Prostate gland (tissue), 2 donors: ENCODE data around the gene HSH2D. TPM values are rescaled to one million over a fixed set of nuclear protein-coding genes. Genes with fewer than 3 reads are reported as not detected.

Experiments
- DNase-seq: peaks from one replicate; pipeline ENCODE4 v3.0.0-alpha.2; 2019; ENCODE audit warnings: low spot score
- H3K27ac ChIP-seq, 2 donors: fragments of 200-600 bp; sonication (generic); 2 replicates each; pipeline ENCODE4 v1.5.1; 2017 to 2019
- H3K27me3 ChIP-seq: fragments of 200-600 bp; sonication (generic); replicated peaks from 2 replicates; pipeline ENCODE4 v1.5.1; 2019; ENCODE audit not compliant: insufficient read depth
- H3K36me3 ChIP-seq, 2 donors: fragments of 200-600 bp; sonication (generic); 1 replicate in 1 of 2; 2 replicates in 1 of 2; pipeline versions ENCODE4 v1.5.1 to v1.8.1; 2017 to 2019
- H3K4me1 ChIP-seq: fragments of 200-600 bp; sonication (generic); replicated peaks from 2 replicates; pipeline ENCODE4 v1.5.1; 2019
- H3K4me3 ChIP-seq, 2 donors: fragments of 200-600 bp; sonication (generic); 2 replicates each; pipeline ENCODE4 v1.5.1; 2017 to 2019
- H3K9me3 ChIP-seq: fragments of 200-600 bp; sonication (generic); 2 replicates; pipeline ENCODE4 v1.5.1; 2017
- CTCF ChIP-seq, 4 experiments: fragments of 200-600 bp in 2 of 4; fragments of 450-650 bp in 2 of 4; sonication (generic) in 2 of 4; IDR thresholded peaks; 1 replicate in 3 of 4; 2 replicates in 1 of 4; pipeline ENCODE4 v1.5.1; 2016 to 2019; ENCODE audit warnings: antibody characterized with exemption in 4 of 4, mild to moderate bottlenecking in 2 of 4, moderate library complexity in 2 of 4
- POLR2A ChIP-seq: fragments of 450-650 bp; IDR thresholded peaks from one replicate; pipeline ENCODE4 v1.6.1; 2016; ENCODE audit warnings: antibody characterized with exemption, mild to moderate bottlenecking
- POLR2AphosphoS5 ChIP-seq: sonication (generic); formaldehyde crosslinking; IDR thresholded peaks from one replicate; pipeline ENCODE4 v1.6.1; 2017; ENCODE audit warnings: antibody characterized with exemption
- WGBS: methylation state at CpG from one replicate; pipeline ENCODE4 v1.1.5; 2018; 5-methylcytosine and 5-hydroxymethylcytosine counted together
- intact Hi-C: fragments of 100-400 bp; cut with DNase I; formaldehyde crosslinking; loops from one replicate; pipeline ENCODE4 v1.14.2; 2022
- total RNA-seq, 2 donors: library from RNA; depleted of rRNA; stranded (reverse); fragments of >200 nt; gene quantifications; one replicate each; pipeline ENCODE4 v1.1.0, GENCODE V29; 2016

HSH2D gene
- total RNA-seq, 2 donors from 2014 or later = 12.6 to 13.5 TPM

DNA sequence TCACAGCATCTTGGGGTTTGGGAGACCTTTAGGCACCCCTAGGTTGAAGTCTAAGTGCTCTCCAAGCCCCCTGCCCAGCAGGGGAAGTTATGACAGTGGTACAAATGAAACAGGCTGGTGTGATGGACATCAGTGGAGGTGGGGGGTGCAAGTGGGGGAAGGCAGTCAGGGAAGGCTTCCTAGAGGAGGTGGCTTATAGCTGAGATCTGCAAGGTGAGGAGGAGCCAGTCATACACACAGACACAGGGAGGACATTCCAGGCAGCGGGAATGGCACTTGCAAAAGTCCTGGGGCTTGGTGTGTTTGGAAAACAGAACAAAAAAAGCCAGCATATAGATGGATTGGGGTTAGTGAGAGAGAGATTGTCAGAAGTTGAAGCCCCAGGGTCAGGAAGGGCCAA, 11.6 kb downstream of the HSH2D start:
- H3K27ac ChIP-seq = no peak overlapping the region
- H3K4me3 ChIP-seq = no peak overlapping the region
- H3K36me3 ChIP-seq = no peaks in the 10 kb centered on the region
- no peaks in the 10 kb centered on the region for H3K4me1 ChIP-seq
- no peak for DNase-seq
- no peaks in the 10 kb centered on the region for H3K27me3 ChIP-seq
- no peaks in the 10 kb centered on the region for H3K9me3 ChIP-seq
- TF ChIP-seq POLR2A = no peak
- TF ChIP-seq CTCF (IDR thresholded peaks at IDR 0.05) = no peak
- TF ChIP-seq POLR2AphosphoS5 = no peak
- WGBS = 68% methylated on average over 1 of the region's 1 CpG
- intact Hi-C loops = no loop called here

GRCh38 chr19:16156904-16157303, 13.4 kb downstream of the HSH2D start:
- H3K27ac ChIP-seq = no peak overlapping the region
- no peak for DNase-seq
- H3K9me3 ChIP-seq = no peaks in the 10 kb centered on the region
- H3K27me3 ChIP-seq = no peaks in the 10 kb centered on the region
- no peak for TF ChIP-seq POLR2AphosphoS5
- no peak for TF ChIP-seq CTCF (IDR thresholded peaks at IDR 0.05)
- no peak for TF ChIP-seq POLR2A
- intact Hi-C loops = no loop called here
- H3K4me1 ChIP-seq = no peaks in the 10 kb centered on the region
- 59% methylated on average over 6 of the region's 6 CpGs for WGBS
- no peak overlapping the region for H3K4me3 ChIP-seq
- no peaks in the 10 kb centered on the region for H3K36me3 ChIP-seq

GRCh38 chr19:16157601-16158000, 14.1 kb downstream of the HSH2D start:
- intact Hi-C loops = no loop called here
- no peaks in the 10 kb centered on the region for H3K27me3 ChIP-seq
- WGBS = 80% methylated on average over 10 of the region's 10 CpGs
- H3K4me3 ChIP-seq = no peak overlapping the region
- no peak for DNase-seq
- no peak overlapping the region for H3K27ac ChIP-seq
- H3K4me1 ChIP-seq = no peaks in the 10 kb centered on the region
- H3K9me3 ChIP-seq = no peaks in the 10 kb centered on the region
- no peak for TF ChIP-seq POLR2AphosphoS5
- no peak for TF ChIP-seq CTCF (IDR thresholded peaks at IDR 0.05)
- TF ChIP-seq POLR2A = no peak
- no peaks in the 10 kb centered on the region for H3K36me3 ChIP-seq

DNA sequence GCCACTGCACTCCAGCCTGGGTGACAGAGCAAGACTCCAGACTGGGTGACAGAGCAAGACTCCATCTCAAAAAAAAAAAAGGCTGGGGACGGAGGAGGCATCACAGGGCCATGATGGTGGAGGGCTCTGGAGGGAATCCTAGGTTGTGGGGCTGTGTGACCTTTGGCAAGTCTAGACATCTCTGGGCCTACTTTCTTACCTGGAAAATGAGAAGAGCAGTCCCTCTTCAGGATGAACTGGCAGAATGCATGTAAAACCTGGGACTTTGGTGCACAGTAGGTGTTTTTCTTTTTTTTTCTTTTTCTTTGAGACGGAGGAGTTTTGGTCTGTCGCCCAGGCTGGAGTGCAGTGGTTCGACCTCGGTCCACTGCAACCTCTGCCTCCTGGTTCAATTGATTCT, 16.2 kb downstream of the HSH2D start:
- DNase-seq = no peak
- no peak overlapping the region for H3K27ac ChIP-seq
- H3K9me3 ChIP-seq = no peaks in the 10 kb centered on the region
- intact Hi-C loops = no loop called here
- no peaks in the 10 kb centered on the region for H3K4me1 ChIP-seq
- H3K4me3 ChIP-seq = no peak overlapping the region
- no peaks in the 10 kb centered on the region for H3K36me3 ChIP-seq
- no peaks in the 10 kb centered on the region for H3K27me3 ChIP-seq
- WGBS = 88% methylated on average over 5 of the region's 5 CpGs
- TF ChIP-seq POLR2A (no peak), CTCF (IDR thresholded peaks at IDR 0.05) (no peak), POLR2AphosphoS5 (no peak)

GRCh38 chr19:16160445-16160942, 17.0 kb downstream of the HSH2D start:
- no peak for DNase-seq
- H3K27ac ChIP-seq = no peak overlapping the region
- H3K4me1 ChIP-seq = no peaks in the 10 kb centered on the region
- no peaks in the 10 kb centered on the region for H3K27me3 ChIP-seq
- no peaks in the 10 kb centered on the region for H3K36me3 ChIP-seq
- TF ChIP-seq POLR2A (no peak), CTCF (IDR thresholded peaks at IDR 0.05) (no peak), POLR2AphosphoS5 (no peak)
- WGBS = 68% methylated on average over 6 of the region's 6 CpGs
- intact Hi-C loops = no loop called here
- H3K9me3 ChIP-seq = no peaks in the 10 kb centered on the region
- H3K4me3 ChIP-seq = no peak overlapping the region
